A549 (cell line): ENCODE results near the gene JADE3. TPM values are rescaled to one million over a fixed set of nuclear protein-coding genes. Genes with fewer than 3 reads are reported as not detected.
A peak's percentile ranks its signal among the peaks of the same experiment; 100 is the strongest.

Experiments used
- ATAC-seq, 2 experiments: fragments of 200-7000 bp in 1 of 2; fragments of >200 bp in 1 of 2; cut with Nextera tagmentation in 1 of 2; cut with Tn5 transposase in 1 of 2; 3 replicates each; pipeline versions ENCODE4 v1.8.0 to v1.9.1; 2018 to 2020; ENCODE audit warnings: mild to moderate bottlenecking in 1 of 2, moderate library complexity in 1 of 2
- CTCF ChIA-PET: fragments of 300-600 bp; sonication (Branson Sonifier 250); formaldehyde crosslinking; extraction: SDS; loops from one replicate; lab custom pipeline; 2021; ENCODE audit warnings: antibody characterized with exemption, inconsistent platforms; lab: Yijun Ruan, JAX
- POLR2A ChIA-PET: fragments of 350-600 bp; formaldehyde crosslinking; extraction: SDS; loops from one replicate; lab custom pipeline; 2021; ENCODE audit warnings: antibody characterized with exemption, inconsistent platforms; lab: Yijun Ruan, JAX
- DNase-seq, 2 experiments: peaks; one replicate each; pipeline versions ENCODE4 v3.0.0 to v3.0.0-alpha.2; 2011 to 2016; ENCODE audit warnings: low read depth in 1 of 2, low spot score in 1 of 2
- FAIRE-seq: peaks from 2 replicates; lab custom pipeline; 2011; peaks lifted over from hg19 to GRCh38; lab: Jason Lieb, UNC
- H3K27ac ChIP-seq, 2 experiments: fragments of >200 bp; sonication (Bioruptor Twin); formaldehyde crosslinking; 3 replicates each; pipeline ENCODE4 v1.5.1; 2016 to 2017
- H3K4me1 ChIP-seq: fragments of >200 bp; sonication (Bioruptor Twin); formaldehyde crosslinking; 3 replicates; pipeline ENCODE4 v1.6.1; 2016
- H3K4me2 ChIP-seq: fragments of >200 bp; sonication (Bioruptor Twin); formaldehyde crosslinking; 3 replicates; pipeline ENCODE4 v1.6.1; 2016
- H3K4me3 ChIP-seq: fragments of >200 bp; sonication (Bioruptor Twin); formaldehyde crosslinking; 3 replicates; pipeline ENCODE4 v1.5.1; 2016
- H3K9me3 ChIP-seq: fragments of >200 bp; sonication (Bioruptor Twin); formaldehyde crosslinking; 3 replicates; pipeline ENCODE4 v1.6.1; 2016
- ATOH8 ChIP-seq: fragments of 250-450 bp; sonication (Bioruptor Pico); IDR thresholded peaks from 2 replicates; pipeline ENCODE4 v1.5.0; 2020; ENCODE audit warnings: low read depth, mild to moderate bottlenecking, moderate library complexity
- BCL3 ChIP-seq: fragments of >200 bp; sonication (Bioruptor Twin); formaldehyde crosslinking; IDR thresholded peaks from 3 replicates; pipeline ENCODE4 v1.6.1; 2016
- CBX8 ChIP-seq: fragments of 200-600 bp; sonication (generic); IDR thresholded peaks from 2 replicates; pipeline ENCODE4 v1.6.1; 2016
- CHD2 ChIP-seq: fragments of 150-350 bp; IDR thresholded peaks from 2 replicates; pipeline ENCODE4 v1.6.1; 2014; ENCODE audit warnings: low read length; ENCODE audit not compliant: partially characterized antibody
- CHD4 ChIP-seq: fragments of 200-600 bp; sonication (generic); IDR thresholded peaks from 2 replicates; pipeline ENCODE4 v1.6.1; 2016; ENCODE audit warnings: antibody characterized with exemption, mild to moderate bottlenecking, borderline replicate concordance
- CTCF ChIP-seq: fragments of >200 bp; sonication (Bioruptor Twin); formaldehyde crosslinking; IDR thresholded peaks from 3 replicates; pipeline ENCODE4 v1.5.1; 2016
- EHF ChIP-seq: fragments of 250-450 bp; sonication (Bioruptor Pico); IDR thresholded peaks from 2 replicates; pipeline ENCODE4 v1.5.0; 2020; ENCODE audit warnings: mild to moderate bottlenecking
- EHMT2 ChIP-seq: fragments of 200-600 bp; sonication (generic); IDR thresholded peaks from 2 replicates; pipeline ENCODE4 v1.6.1; 2016; ENCODE audit warnings: antibody characterized with exemption, low read depth, mild to moderate bottlenecking, moderate library complexity
- EP300 ChIP-seq, 2 experiments: fragments of >200 bp; sonication (Bioruptor Twin); formaldehyde crosslinking; IDR thresholded peaks; 2 replicates in 1 of 2; 3 replicates in 1 of 2; pipeline ENCODE4 v1.6.1; 2016 to 2017
- FOSB ChIP-seq: fragments of 250-450 bp; sonication (Bioruptor Pico); IDR thresholded peaks from 2 replicates; pipeline ENCODE4 v1.5.0; 2020; ENCODE audit warnings: mild to moderate bottlenecking, moderate library complexity
- HDAC2 ChIP-seq: fragments of 200-600 bp; sonication (generic); IDR thresholded peaks from 2 replicates; pipeline ENCODE4 v1.6.1; 2016
- HOXB13 ChIP-seq: fragments of 250-450 bp; sonication (Bioruptor Pico); IDR thresholded peaks from 2 replicates; pipeline ENCODE4 v1.5.0; 2020; ENCODE audit warnings: low read depth, mild to moderate bottlenecking, moderate library complexity
- HOXB5 ChIP-seq: fragments of 250-450 bp; sonication (Bioruptor Pico); IDR thresholded peaks from 2 replicates; pipeline ENCODE4 v1.5.0; 2020; ENCODE audit warnings: mild to moderate bottlenecking, moderate library complexity
- MAFK ChIP-seq: fragments of 450-650 bp; IDR thresholded peaks from 2 replicates; pipeline ENCODE4 v1.6.1; 2014; ENCODE audit not compliant: partially characterized antibody
- NR3C1 ChIP-seq: fragments of >200 bp; sonication (Bioruptor Twin); formaldehyde crosslinking; IDR thresholded peaks from 3 replicates; pipeline ENCODE4 v1.6.1; 2017
- PHF8 ChIP-seq: fragments of 200-600 bp; sonication (generic); IDR thresholded peaks from 2 replicates; pipeline ENCODE4 v1.6.1; 2016; ENCODE audit warnings: low read depth, mild to moderate bottlenecking, antibody characterized with exemption, moderate library complexity, borderline replicate concordance
- RAD21 ChIP-seq, 2 experiments: fragments of >200 bp in 1 of 2; sonication (Bioruptor Twin) in 1 of 2; formaldehyde crosslinking in 1 of 2; IDR thresholded peaks in 1 of 2; conservative IDR thresholded peaks in 1 of 2; 2 replicates in 1 of 2; 3 replicates in 1 of 2; pipeline ENCODE4 v1.6.1; 2012 to 2018; ENCODE audit warnings: inconsistent platforms in 1 of 2
- REST ChIP-seq: fragments of 200-600 bp; sonication (generic); IDR thresholded peaks from 2 replicates; pipeline ENCODE4 v1.6.1; 2016; ENCODE audit warnings: antibody characterized with exemption, mild to moderate bottlenecking, moderate library complexity
- RNF2 ChIP-seq: fragments of 200-600 bp; sonication (generic); IDR thresholded peaks from 2 replicates; pipeline ENCODE4 v1.6.1; 2016; ENCODE audit warnings: low read depth, mild to moderate bottlenecking, antibody characterized with exemption, moderate library complexity, borderline replicate concordance
- SMC3 ChIP-seq: fragments of >200 bp; sonication (Bioruptor Twin); formaldehyde crosslinking; IDR thresholded peaks from 3 replicates; pipeline ENCODE4 v1.6.1; 2018; ENCODE audit warnings: inconsistent platforms
- SREBF2 ChIP-seq: fragments of 450-650 bp; IDR thresholded peaks from 2 replicates; pipeline ENCODE4 v1.6.1; 2014; ENCODE audit warnings: mild to moderate bottlenecking, moderate library complexity
- TFCP2L1 ChIP-seq: fragments of 250-450 bp; sonication (Bioruptor Pico); IDR thresholded peaks from 2 replicates; pipeline ENCODE4 v1.5.0; 2021; ENCODE audit warnings: mild to moderate bottlenecking
- ZC3H11A ChIP-seq: fragments of 450-650 bp; IDR thresholded peaks from 2 replicates; pipeline ENCODE4 v1.6.1; 2014; ENCODE audit warnings: antibody characterized with exemption, mild to moderate bottlenecking
- ZFP36 ChIP-seq: fragments of 450-650 bp; IDR thresholded peaks from 2 replicates; pipeline ENCODE4 v1.6.1; 2014; ENCODE audit warnings: borderline replicate concordance; ENCODE audit not compliant: partially characterized antibody
- ZNF302 ChIP-seq: fragments of 250-450 bp; sonication (Bioruptor Pico); IDR thresholded peaks from 2 replicates; pipeline ENCODE4 v1.9.0; 2021; ENCODE audit warnings: inconsistent platforms, mild to moderate bottlenecking, moderate library complexity
- WGBS: methylation state at CpG from one replicate; pipeline ENCODE4 v1.1.6; 2017; ENCODE audit errors: missing lambda C conversion rate; 5-methylcytosine and 5-hydroxymethylcytosine counted together
- polyA plus RNA-seq, 4 experiments: library from polyadenylated mRNA; depleted of rRNA in 3 of 4; stranded (reverse); fragments of >200 nt; fragmentation: RNase III in 1 of 4; extraction: RNeasy Plus Mini Kit Qiagen cat#74134 plus additional on column Dnase treatment in 1 of 4; gene quantifications; 2 replicates in 3 of 4; 3 replicates in 1 of 4; pipeline ENCODE4 v1.2.3, GENCODE V29; 2011 to 2017

JADE3 gene
- polyA plus RNA-seq, 2 of the 4 experiments (the other 2 are of a cell fraction): 10.6 to 19.8 TPM

GRCh38 chrX:46989548-46989947 lies 77.3 kb downstream of the JADE3 start:
- POLR2A ChIA-PET: no interaction called here
- DNase-seq (no peak), ATAC-seq (no peak), FAIRE-seq (peak; percentile 51)
- CTCF ChIA-PET: interaction anchor here (0.6 kb wide), 1 partner anchor 182 kb away, joined by 3 read pairs; no protein-coding TSS in a partner anchor
- TF ChIP-seq SREBF2 (no peak), BCL3 (no peak), EP300 (IDR thresholded peaks at IDR 0.05) (no peak)
- H3K4me1 ChIP-seq: no peaks in the 10 kb centered on the region
- no peaks in the 10 kb centered on the region; the same call in 2 of the 3 replicates for H3K9me3 ChIP-seq
- no peak overlapping the region for H3K4me3 ChIP-seq
- H3K4me2 ChIP-seq: no peak overlapping the region
- no peak overlapping the region for H3K27ac ChIP-seq

- no peak for TF ChIP-seq NR3C1
- TF ChIP-seq HOXB5: no peak
- no peak for TF ChIP-seq PHF8
- TF ChIP-seq SMC3: no peak
- TF ChIP-seq ZNF302: no peak
- no peak for TF ChIP-seq BCL3
- TF ChIP-seq CHD2: no peak
- TF ChIP-seq RNF2: no peak
- TF ChIP-seq FOSB: no peak
- TF ChIP-seq, all 56 proteins: peak for 0
- 79% methylated on average over 2 of the region's 2 CpGs for WGBS
- Histone ChIP-seq H3K9me3 (no peaks in the 10 kb centered on the region; the same call in 2 of the 3 replicates), H3K4me3 (no peak overlapping the region), H3K27ac (no peak overlapping the region), H3K4me1 (no peaks in the 10 kb centered on the region), H3K4me2 (no peak overlapping the region)
- DNase-seq (no peak), FAIRE-seq (no peak), ATAC-seq (no peak)
- POLR2A ChIA-PET: no interaction called here
- CTCF ChIA-PET: no interaction called here
Measured at GRCh38 chrX:46991664-46992063, 79.4 kb downstream of the JADE3 start.

GRCh38 chrX:46992070-46992469 lies 79.8 kb downstream of the JADE3 start:
- H3K9me3 ChIP-seq: no peaks in the 10 kb centered on the region; the same call in 2 of the 3 replicates
- ATAC-seq: no peak
- no peak for FAIRE-seq
- no peak for DNase-seq
- H3K4me1 ChIP-seq: no peaks in the 10 kb centered on the region
- ChIA-PET CTCF (no interaction called here), POLR2A (no interaction called here)
- H3K4me2 ChIP-seq: no peak overlapping the region
- 83% methylated on average over 4 of the region's 6 CpGs for WGBS
- no peak overlapping the region for H3K27ac ChIP-seq
- H3K4me3 ChIP-seq: no peak overlapping the region
- TF ChIP-seq EHMT2: no peak
- TF ChIP-seq MAFK: no peak
- TF ChIP-seq ZC3H11A: no peak
- TF ChIP-seq ATOH8 (CRISPR knock-in tag): no peak
- TF ChIP-seq CBX8: no peak
- TF ChIP-seq CHD4: no peak
- no peak for TF ChIP-seq HOXB5
- no peak for TF ChIP-seq BCL3
- TF ChIP-seq ZFP36: no peak
- TF ChIP-seq REST: no peak
- TF ChIP-seq HDAC2: no peak
- no peak for TF ChIP-seq EHF
- TF ChIP-seq HOXB13: no peak
- TF ChIP-seq RAD21 (conservative IDR thresholded peaks at IDR 0.05 in 1 of 2, IDR thresholded peaks at IDR 0.05 in 1 of 2): no peak
- no peak for TF ChIP-seq CTCF
- no peak for TF ChIP-seq TFCP2L1 (CRISPR knock-in tag)
